Activated CD8-positive, alpha-beta T cell treated with anti-CD3 and anti-CD28 coated beads, Interleukin-2, amount 10 ng/mL, durations not matched to agents 7 days and 5 days (primary cell): Measurements from ENCODE around the gene RBL1. TPM values are rescaled to one million over a fixed set of nuclear protein-coding genes. Genes with fewer than 3 reads are reported as not detected.
A peak's percentile ranks its signal among the peaks of the same experiment; 100 is the strongest.
"Not testable (repeated sequence)": the region's sequence is repeated elsewhere in the genome, so short reads cannot be mapped to it uniquely, and the experiment has no call there.

Source experiments
- ATAC-seq: fragments of 150-1000 bp; cut with Tn5 transposase; one replicate; pipeline ENCODE4 v1.10.0; 2021; ENCODE audit warnings: moderate library complexity
- CTCF ChIA-PET: fragments of 350-600 bp; sonication (Branson Sonifier 250); formaldehyde crosslinking; loops from one replicate; lab custom pipeline; 2021; ENCODE audit warnings: antibody characterized with exemption; lab: Charles Lee
- POLR2A ChIA-PET: fragments of 350-600 bp; sonication (Branson Sonifier 250); formaldehyde crosslinking; loops from one replicate; lab custom pipeline; 2021; ENCODE audit warnings: antibody characterized with exemption; lab: Charles Lee
- DNase-seq: peaks from one replicate; pipeline ENCODE4 v3.0.0-alpha.2; 2020
- H3K27ac Mint-ChIP-seq: one replicate; pipeline ENCODE4 v1.8.0; 2021; ENCODE audit warnings: mild to moderate bottlenecking, mixed read lengths
- H3K27me3 Mint-ChIP-seq: one replicate; pipeline ENCODE4 v1.8.0; 2021; ENCODE audit warnings: low read depth, mixed read lengths
- H3K36me3 Mint-ChIP-seq: one replicate; pipeline ENCODE4 v1.8.0; 2021; ENCODE audit warnings: low read depth, mixed read lengths
- H3K4me1 Mint-ChIP-seq: one replicate; pipeline ENCODE4 v1.8.0; 2021; ENCODE audit warnings: low read depth, mixed read lengths
- H3K4me3 Mint-ChIP-seq: one replicate; pipeline ENCODE4 v1.8.0; 2021; ENCODE audit warnings: mild to moderate bottlenecking, mixed read lengths
- H3K9me3 Mint-ChIP-seq: one replicate; pipeline ENCODE4 v1.8.0; 2022; ENCODE audit warnings: mixed read lengths; ENCODE audit not compliant: insufficient read depth
- total RNA-seq, 2 experiments: library from RNA; stranded (reverse); gene quantifications; one replicate each; pipeline ENCODE4 v1.2.3, GENCODE V29; 2021

The RBL1 gene
- total RNA-seq, 2 experiments from 2014 or later, result 55.6 to 56.3 TPM

GRCh38 chr20:37072293-37073196 is 23.3 kb downstream of the RBL1 start:
- Mint-ChIP-seq H3K4me3 (no peak overlapping the region), H3K36me3 (peaks cover 52% of the 10 kb centered on the region), H3K27me3 (no peaks in the 10 kb centered on the region), H3K9me3 (no peaks in the 10 kb centered on the region), H3K27ac (peak overlapping the region; percentile 88), H3K4me1 (peaks cover 38% of the 10 kb centered on the region)
- no peak for ATAC-seq
- no peak for DNase-seq
- ChIA-PET POLR2A (interaction anchor here (0.8 to 1.0 kb wide), 2 partner anchors 23 kb away, joined by 3 to 4 read pairs; partner anchors contain the start of gene RBL1), CTCF (interaction anchor here (0.9 to 1.7 kb wide), 3 partner anchors 9 to 235 kb away, joined by 3 to 5 read pairs (median 5); no protein-coding TSS in a partner anchor)

GRCh38 chr20:37071481-37071911 is 24.3 kb downstream of the RBL1 start:
- Mint-ChIP-seq H3K27me3 (no peaks in the 10 kb centered on the region), H3K4me3 (peak overlapping the region; percentile 34), H3K27ac (peak overlapping the region; percentile 88), H3K36me3 (peaks cover 55% of the 10 kb centered on the region), H3K9me3 (no peaks in the 10 kb centered on the region), H3K4me1 (peaks cover 33% of the 10 kb centered on the region)
- CTCF ChIA-PET, result interaction anchor here (0.9 to 1.6 kb wide), 3 partner anchors 20 to 234 kb away, joined by 3 to 5 read pairs (median 3); no protein-coding TSS in a partner anchor
- ATAC-seq (peak; percentile 88), DNase-seq (peak; percentile 58)
- POLR2A ChIA-PET, result interaction anchor here (1.0 kb wide), 1 partner anchor 25 kb away, joined by 3 read pairs; the partner anchor contains the start of gene RBL1

GRCh38 chr20:37069563-37069962 is 26.2 kb downstream of the RBL1 start:
- H3K36me3 Mint-ChIP-seq, result peaks cover 59% of the 10 kb centered on the region
- POLR2A ChIA-PET, H3K27me3 Mint-ChIP-seq, CTCF ChIA-PET, H3K27ac Mint-ChIP-seq, ATAC-seq, H3K4me3 Mint-ChIP-seq, DNase-seq, H3K9me3 Mint-ChIP-seq: not testable (repeated sequence)
- peaks cover 31% of the 10 kb centered on the region for H3K4me1 Mint-ChIP-seq

- DNase-seq (no peak), ATAC-seq (no peak)
- H3K36me3 Mint-ChIP-seq, result peaks cover 53% of the 10 kb centered on the region
- H3K4me1 Mint-ChIP-seq, result peaks cover 7% of the 10 kb centered on the region
- H3K27me3 Mint-ChIP-seq, result no peaks in the 10 kb centered on the region
- ChIA-PET POLR2A (interaction anchor here (0.7 kb wide), 1 partner anchor 29 kb away, joined by 3 read pairs; no protein-coding TSS in a partner anchor), CTCF (interaction anchor here (1.0 to 2.1 kb wide), 3 partner anchors 15 to 129 kb away, joined by 3 to 5 read pairs (median 3); no protein-coding TSS in a partner anchor)
- H3K27ac Mint-ChIP-seq, result no peak overlapping the region
- H3K9me3 Mint-ChIP-seq, result no peaks in the 10 kb centered on the region
- no peak overlapping the region for H3K4me3 Mint-ChIP-seq
Observed at GRCh38 chr20:37066168-37066567, 29.6 kb downstream of the RBL1 start.

- Mint-ChIP-seq H3K27me3 (no peaks in the 10 kb centered on the region), H3K27ac (no peak overlapping the region), H3K4me3 (no peak overlapping the region), H3K36me3 (peaks cover 69% of the 10 kb centered on the region), H3K9me3 (no peaks in the 10 kb centered on the region), H3K4me1 (peaks cover 5% of the 10 kb centered on the region)
- POLR2A ChIA-PET, result no interaction called here
- DNase-seq (no peak), ATAC-seq (no peak)
- CTCF ChIA-PET, result interaction anchor here (0.9 kb wide), 1 partner anchor 12 kb away, joined by 3 read pairs; no protein-coding TSS in a partner anchor
Observed at GRCh38 chr20:37055276-37055675, 40.5 kb downstream of the RBL1 start.

GRCh38 chr20:37053230-37053950 is 42.4 kb downstream of the RBL1 start:
- CTCF ChIA-PET, result interaction anchor here (1.1 to 1.3 kb wide), 2 partner anchors 10 to 45 kb away, joined by 3 read pairs; no protein-coding TSS in a partner anchor
- Mint-ChIP-seq H3K27ac (peak overlapping the region; percentile 51), H3K9me3 (no peaks in the 10 kb centered on the region), H3K4me1 (peaks cover 5% of the 10 kb centered on the region), H3K36me3 (peaks cover 69% of the 10 kb centered on the region), H3K27me3 (no peaks in the 10 kb centered on the region), H3K4me3 (no peak overlapping the region)
- POLR2A ChIA-PET, result no interaction called here
- DNase-seq (no peak), ATAC-seq (no peak)

GRCh38 chr20:37042986-37043972 is 52.5 kb downstream of the RBL1 start:
- peak; percentile 83 for ATAC-seq
- Mint-ChIP-seq H3K9me3 (no peaks in the 10 kb centered on the region), H3K27me3 (no peaks in the 10 kb centered on the region), H3K27ac (peak overlapping the region; percentile 100), H3K4me3 (peak overlapping the region; percentile 82), H3K4me1 (peaks cover 49% of the 10 kb centered on the region), H3K36me3 (peaks cover 83% of the 10 kb centered on the region)
- ChIA-PET CTCF (interaction anchor here (0.7 to 2.2 kb wide), 9 partner anchors 10 to 152 kb away, joined by 3 to 13 read pairs (median 4); no protein-coding TSS in a partner anchor), POLR2A (interaction anchor here (0.6 to 2.4 kb wide), 9 partner anchors 9 to 1299 kb away, joined by 3 to 19 read pairs (median 3); partner anchors contain the start of gene RBL1)
- DNase-seq, result peak; percentile 80

GRCh38 chr20:37039366-37039765 is 56.4 kb downstream of the RBL1 start:
- Mint-ChIP-seq H3K4me1 (peaks cover 34% of the 10 kb centered on the region), H3K36me3 (peaks cover 78% of the 10 kb centered on the region)
- H3K4me3 Mint-ChIP-seq, DNase-seq, H3K9me3 Mint-ChIP-seq, ATAC-seq, H3K27me3 Mint-ChIP-seq, H3K27ac Mint-ChIP-seq: not testable (repeated sequence)
- ChIA-PET POLR2A (interaction anchor here (1.0 kb wide), 1 partner anchor 9 kb away, joined by 3 read pairs; no protein-coding TSS in a partner anchor), CTCF (interaction anchor here (0.8 to 1.7 kb wide), 3 partner anchors 18 to 31 kb away, joined by 3 to 4 read pairs (median 4); no protein-coding TSS in a partner anchor)

- ChIA-PET CTCF (no interaction called here), POLR2A (no interaction called here)
- peaks cover 63% of the 10 kb centered on the region for H3K36me3 Mint-ChIP-seq
- no peak overlapping the region for H3K27ac Mint-ChIP-seq
- peaks cover 3% of the 10 kb centered on the region for H3K4me1 Mint-ChIP-seq
- ATAC-seq, result no peak
- no peak for DNase-seq
- H3K9me3 Mint-ChIP-seq, result no peaks in the 10 kb centered on the region
- no peak overlapping the region for H3K4me3 Mint-ChIP-seq
- H3K27me3 Mint-ChIP-seq, result no peaks in the 10 kb centered on the region
Observed at GRCh38 chr20:37032077-37032476, 63.7 kb downstream of the RBL1 start.

GRCh38 chr20:37020636-37021035 is 75.2 kb downstream of the RBL1 start:
- Mint-ChIP-seq H3K4me1 (peaks cover 21% of the 10 kb centered on the region), H3K27me3 (no peaks in the 10 kb centered on the region), H3K4me3 (no peak overlapping the region), H3K27ac (no peak overlapping the region), H3K36me3 (peaks cover 61% of the 10 kb centered on the region), H3K9me3 (no peaks in the 10 kb centered on the region)
- POLR2A ChIA-PET, result no interaction called here
- DNase-seq (no peak), ATAC-seq (no peak)
- CTCF ChIA-PET, result no interaction called here
